GM18870 (cell line): ENCODE results near the gene CRTC1.

Source experiments
- ATAC-seq: cut with Tn5 transposase; IDR thresholded peaks from one replicate; pipeline ENCODE4 v1.9.1; 2021; ENCODE audit warnings: moderate library complexity; ENCODE audit not compliant: unreplicated experiment

CRTC1 gene

DNA sequence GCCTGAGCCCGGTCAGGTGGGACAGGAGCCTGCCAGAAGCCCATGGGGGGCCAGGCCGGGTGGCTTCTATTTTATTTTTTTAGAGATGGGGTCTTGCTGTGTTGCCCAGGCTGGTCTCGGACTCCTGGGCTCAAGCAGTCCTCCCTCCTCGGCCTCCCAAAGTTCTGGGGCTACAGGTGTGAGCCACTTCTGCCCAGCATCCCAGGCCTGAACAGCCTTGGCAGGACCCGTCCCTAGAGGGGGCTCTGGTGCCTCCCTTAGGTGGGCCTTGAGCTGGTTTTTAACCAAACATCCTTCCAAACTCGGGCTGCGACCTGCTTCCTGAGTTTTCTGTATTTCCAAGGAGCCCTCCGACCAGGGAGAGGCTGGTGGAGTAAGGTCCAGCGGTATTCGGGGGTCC is 97.2 kb downstream of the CRTC1 start:
- ATAC-seq = no peak

DNA sequence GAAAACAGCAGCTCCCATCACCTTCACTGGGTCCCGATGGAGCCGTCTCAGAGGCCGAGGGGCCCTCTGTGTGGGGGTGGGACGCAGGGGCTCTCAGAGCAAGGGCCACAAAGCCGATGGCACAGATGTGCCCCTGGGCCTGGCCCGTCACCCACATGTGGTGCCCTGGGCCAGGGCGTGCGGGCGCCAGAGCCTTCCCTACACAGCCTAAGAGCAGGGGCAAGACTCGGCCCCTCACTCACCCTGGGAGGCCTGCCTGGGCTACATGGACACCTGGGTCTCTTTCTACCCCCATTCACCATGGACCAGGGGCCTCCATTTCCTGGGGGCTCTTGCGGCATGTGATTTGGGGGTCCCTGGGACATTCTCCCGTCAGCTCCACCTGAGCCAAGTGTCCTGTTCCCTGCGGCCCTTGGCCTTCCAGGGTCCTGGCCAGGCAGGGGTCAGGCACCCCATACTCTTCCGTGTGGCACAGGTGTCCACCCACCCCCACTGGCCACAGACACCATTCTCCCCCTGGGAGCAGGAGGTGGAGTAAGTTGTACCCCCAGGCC is 97.6 kb downstream of the CRTC1 start:
- no peak for ATAC-seq

DNA sequence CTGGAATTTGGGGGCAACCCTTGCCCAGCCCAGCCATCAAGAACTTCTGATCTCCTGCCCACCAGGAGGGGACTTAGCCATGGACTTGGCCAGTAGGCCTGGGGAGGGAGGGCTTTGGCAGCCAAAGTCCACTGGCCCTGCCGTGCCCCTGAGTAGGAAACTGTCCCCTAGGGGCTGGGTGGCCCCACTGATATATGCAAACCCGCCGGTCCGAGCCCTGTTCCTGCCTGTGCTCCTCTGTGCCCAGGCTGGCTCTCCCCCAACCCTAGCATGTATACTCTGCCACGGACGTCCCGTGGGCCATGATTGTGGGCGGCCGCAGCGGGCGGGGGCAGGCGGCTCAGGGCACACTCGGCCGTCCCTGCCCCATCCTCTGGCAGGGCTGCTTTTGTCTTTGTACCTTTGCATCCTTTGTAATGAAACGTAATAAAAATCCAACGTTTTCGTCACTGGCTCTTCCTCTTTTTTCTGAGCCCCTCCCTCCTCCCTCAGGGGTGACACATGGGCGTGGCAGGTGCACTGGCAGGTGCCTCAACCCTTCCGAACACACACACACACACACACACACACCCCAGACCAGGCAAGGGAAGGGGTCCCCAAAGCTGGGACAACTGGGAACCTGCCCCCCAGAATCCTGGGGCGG is 98.5 kb downstream of the CRTC1 start:
- no peak for ATAC-seq

DNA sequence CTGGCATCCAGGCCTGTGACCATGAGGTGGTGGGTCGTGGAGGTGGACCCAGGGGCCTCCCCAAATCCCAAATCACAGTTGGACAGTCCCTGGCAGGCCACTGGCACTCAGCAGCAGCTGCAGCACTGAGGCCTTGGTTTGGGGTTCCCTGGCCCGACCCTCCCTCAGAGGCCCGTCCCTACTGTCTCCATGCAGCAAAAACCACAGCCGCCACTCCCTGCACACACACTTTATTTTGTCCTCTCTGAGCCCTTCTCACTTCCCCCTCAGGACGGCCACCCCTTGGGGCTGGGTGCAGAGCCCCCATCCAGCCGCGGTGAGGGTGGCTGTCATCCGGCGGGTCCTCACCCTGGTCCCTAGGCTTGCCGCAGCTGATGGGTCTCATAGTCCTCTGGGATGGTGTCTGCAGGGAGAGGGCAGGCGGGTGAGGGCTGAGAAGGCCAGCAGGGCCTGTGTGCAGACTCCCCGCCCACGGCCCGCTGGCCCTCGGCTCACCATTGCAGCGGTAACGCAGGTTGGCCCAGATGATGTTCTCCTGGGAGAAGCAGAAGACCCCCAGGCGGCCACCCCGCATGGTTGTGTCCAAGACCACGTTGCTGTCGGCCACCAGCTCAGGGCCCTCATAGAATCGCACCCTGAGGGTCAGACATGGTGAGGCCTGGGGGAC is 99.2 kb downstream of the CRTC1 start:
- ATAC-seq = no peak

DNA sequence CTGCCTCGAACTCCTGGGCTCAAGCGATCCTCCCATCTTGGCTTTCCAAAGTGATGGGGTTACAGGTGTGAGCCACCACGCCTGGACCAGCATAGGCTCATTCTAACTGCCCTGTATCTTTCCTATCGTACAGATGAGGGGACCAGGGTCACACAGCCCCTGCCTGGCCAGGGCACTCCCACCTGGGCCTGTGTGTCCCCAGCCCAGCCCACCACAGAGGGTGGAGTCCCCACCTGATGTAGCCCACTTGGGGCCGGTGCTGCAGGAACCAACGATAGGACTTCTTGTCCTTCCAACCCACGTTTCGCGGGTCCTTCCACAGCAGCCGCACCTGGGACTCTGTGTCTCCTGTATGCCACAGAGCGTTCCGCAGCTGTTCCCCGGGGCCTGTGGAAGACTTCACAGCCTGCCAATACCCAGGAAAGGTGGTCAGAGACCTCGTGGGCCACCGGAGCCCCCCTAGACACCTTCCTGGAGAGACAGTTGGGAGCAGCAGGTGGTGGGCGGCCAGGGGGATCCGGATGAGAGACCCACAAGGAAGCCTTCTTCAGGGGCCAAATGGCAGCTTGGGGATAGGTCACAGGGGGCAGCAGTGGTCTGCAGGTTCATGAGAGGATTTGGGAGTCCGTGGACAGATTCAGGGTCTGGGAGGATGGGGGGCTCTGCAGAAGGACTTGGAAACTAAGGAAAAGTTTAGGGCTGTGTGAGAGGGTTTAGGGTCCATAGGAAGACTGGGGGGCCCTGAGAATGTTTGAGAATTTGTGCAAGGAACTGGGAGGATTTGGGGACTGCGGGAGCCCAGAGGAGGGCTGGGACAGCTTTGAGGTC is 100.7 kb downstream of the CRTC1 start:
- ATAC-seq = no peak

DNA sequence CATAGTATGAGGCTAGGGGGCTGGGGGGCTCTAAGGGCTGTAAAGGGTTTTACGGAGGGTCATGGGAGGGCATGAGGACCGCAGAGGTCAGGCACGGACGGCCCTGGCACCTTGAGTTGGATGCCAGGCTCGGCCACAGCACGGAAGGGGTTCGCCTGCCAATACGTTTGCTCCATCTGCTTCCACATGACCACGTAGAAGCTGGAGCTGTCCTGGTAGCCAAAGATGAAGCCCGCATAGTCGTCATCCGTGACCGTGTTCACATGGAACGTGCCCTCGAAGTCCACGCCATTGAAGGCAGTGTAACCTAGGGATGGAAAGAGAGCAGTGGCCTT is 101.3 kb downstream of the CRTC1 start:
- ATAC-seq = no peak

DNA sequence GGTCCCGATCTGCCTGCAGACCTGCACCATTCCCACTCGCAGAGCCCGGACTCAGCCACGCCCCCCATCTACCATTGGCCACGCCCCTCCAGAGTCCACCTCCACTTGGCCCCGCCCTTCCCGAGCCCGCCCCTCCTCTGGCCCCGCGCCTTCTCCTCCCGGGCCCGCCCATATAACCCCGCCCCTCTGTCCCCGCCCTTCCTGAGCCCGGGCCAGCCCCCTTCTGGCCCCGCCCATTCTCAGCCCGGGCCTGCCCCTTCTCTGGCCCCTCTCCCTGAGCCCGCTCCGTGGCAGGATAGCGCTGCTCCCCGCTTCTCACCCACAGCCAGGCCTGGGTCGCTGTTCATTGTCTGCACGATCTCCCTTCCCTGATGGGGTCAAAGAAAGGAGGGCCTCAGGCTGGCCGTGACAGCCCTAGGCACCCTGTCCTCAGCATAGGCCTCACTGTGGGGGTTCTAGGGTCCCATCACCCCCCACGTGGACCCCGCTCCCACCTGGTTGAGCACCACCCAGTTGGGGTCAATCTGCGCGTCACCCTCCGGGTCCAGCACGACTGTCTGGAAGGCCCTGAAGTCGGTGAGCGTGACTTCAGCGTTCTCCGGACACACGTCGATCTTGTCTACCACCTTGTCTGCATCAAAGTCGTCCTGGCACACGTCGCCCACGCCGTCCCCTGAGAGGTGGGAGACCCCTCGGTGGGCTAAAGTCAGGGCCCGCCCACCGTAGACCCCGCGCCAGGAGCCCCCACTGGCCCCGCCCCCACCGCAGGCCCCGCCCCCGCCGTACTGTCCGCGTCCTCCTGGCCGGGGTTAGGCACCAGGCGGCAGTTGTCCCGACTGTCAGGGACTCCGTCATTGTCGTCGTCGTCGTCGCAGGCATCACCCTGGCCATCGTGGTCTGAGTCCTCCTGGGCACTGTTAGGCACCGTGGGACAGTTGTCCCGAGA is 102.0 kb downstream of the CRTC1 start:
- no peak for ATAC-seq

DNA sequence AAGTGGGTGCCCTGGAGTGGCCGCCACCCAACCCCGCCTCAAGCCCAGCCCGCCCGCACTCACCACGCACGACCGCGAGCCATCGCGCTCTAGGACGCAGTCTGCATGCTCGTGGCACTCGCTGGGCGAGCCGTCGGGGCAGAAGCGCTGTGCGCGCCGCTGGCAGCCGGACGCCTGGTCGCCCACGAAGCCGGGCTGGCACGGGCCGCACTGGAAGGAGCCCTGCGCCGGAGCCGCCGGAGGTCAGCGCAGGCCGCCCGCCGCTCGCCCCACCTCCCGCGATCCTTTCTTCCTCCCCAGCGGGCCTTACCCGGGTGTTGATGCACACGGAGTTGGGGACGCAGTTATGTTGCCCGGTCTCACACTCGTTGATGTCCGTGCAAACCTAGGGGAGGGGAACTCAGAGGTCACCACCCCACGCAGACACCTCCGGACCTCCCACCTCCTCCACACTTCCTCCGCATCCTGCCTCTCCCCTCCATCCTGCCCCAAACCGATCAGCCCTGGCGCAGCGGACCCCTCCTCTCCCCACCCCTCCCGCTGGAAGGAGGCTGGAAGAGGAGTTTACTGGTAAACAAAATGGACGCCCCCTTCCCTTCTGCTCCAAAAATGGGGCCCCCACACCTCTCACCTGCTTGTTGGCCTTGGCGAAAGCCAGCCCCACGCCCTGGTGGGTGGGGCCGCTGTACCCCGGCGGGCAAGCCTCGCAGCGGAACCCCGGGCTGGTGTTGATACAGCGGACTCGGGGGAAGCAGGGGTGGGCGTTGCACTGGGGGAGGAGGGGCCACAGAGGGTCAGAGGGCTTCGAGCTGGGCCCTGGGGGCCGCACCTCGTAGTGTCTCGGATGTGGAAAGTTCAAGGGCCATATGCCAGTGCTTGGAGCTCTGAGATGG is 105.3 kb downstream of the CRTC1 start:
- no peak for ATAC-seq

DNA sequence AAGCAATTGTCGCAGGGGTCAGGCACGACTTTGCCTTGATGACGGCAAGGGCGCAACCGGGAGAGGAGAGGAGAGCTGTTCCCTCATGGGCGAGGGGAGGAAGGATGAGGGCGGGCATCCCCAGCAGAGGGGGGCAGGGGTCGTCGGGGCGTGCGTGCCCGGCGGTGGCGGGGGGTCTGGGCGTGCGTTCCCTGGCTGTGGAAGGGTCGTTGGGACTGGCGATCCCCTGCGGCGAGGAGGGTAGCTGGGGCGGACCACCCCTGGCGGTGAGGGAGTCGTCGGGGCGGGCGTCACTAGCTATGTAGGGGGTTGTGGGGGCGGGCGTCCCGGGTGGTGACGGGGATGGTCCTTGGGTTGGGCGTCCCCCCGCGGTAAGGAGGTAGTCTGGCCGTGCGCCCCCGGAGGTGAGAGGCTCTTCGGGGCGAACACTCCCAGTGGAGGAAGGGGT is 106.0 kb downstream of the CRTC1 start:
- no peak for ATAC-seq

DNA sequence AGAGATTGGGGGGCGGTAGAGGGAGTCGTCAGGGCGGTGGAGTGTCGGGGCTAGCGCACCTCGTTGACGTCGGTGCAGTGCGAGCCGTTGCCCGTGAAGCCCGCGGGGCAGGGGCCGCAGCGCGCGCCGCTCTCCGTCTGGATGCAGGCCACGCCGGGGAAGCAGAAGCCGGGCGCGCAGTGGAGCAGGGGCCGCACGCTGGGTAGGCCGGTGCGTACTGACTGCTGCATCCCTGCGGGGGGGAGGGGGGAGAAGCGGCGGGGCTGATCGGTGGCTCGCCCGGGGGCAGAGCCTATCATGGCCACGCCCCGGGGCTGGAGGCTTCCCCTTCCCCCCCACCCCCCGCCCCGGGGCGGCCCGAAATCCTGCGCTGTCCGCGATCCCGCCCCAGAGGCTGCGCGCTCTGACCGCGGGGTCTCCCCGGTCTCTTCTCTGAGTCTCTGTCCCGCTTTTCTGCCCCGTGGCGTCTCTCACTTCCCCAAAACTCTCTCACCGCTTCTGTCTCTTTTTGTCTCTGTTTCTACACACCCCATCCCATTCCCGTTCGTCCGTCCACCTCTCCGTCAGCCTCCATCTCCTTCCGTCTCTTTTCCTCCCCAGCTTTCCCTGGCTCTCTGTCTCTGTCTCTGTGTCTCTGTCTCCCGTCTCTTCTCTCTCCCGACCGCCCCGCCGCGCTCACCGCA is 106.5 kb downstream of the CRTC1 start:
- no peak for ATAC-seq

DNA sequence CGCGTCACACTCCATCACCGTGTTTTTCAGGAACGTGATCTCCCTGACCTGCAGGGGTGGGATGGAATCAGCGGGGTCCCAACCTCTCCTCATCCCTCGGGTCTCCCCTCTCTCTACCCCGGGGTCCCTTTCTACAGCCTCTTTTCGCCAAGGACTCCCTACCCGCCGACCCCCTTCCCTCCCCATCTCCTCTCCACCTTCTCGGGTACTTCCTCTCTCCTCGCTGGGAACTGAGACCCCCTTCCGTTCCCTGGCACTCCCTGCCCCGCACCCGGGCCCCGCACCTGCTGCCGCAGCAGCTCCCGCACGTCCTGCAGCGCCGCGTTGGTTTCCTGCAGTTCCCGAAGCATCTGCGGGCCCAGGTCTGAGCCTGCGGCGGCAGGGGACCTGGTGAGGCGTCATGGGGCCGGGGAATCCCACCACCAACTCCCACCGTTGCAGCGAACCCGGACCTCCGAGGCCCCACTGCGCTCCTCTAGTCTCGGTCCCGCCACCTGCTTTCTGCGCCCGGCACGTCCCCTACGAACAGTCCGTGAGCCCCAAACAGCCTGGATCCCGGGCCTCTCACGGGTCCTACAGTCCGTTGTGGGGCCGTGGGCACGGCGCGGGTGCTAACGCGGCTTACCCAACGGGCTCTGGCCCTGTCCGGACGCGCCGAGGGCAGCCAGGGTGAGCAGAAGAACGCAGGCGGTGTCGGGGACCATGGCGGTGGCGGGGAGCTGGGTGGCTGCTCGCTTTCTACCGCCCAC is 107.3 kb downstream of the CRTC1 start, which contains the start of gene COMP:
Gene COMP (minus strand): TSS at position 740 of the 749 bp plus-strand sequence. CDS start 36 bp downstream, at position 704.
- no peak for ATAC-seq

DNA sequence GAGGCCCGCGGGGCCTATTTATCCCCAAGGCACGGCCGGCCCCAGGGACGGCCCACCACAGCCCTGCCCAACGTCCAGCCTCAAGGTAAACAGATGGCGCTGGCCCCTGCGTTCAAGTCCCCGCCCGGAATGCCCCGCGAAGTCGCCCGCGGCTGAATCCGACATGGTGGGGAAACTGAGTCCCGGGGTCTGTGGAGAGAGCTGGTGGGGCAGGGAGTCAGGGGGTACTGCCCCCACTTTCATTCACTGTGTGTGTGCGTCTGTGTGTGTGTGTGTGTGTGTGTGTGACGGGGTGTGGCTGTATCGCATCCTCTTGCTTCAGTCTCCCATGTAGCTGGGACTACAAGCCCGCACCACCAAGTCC is 107.8 kb downstream of the CRTC1 start:
- no peak for ATAC-seq

DNA sequence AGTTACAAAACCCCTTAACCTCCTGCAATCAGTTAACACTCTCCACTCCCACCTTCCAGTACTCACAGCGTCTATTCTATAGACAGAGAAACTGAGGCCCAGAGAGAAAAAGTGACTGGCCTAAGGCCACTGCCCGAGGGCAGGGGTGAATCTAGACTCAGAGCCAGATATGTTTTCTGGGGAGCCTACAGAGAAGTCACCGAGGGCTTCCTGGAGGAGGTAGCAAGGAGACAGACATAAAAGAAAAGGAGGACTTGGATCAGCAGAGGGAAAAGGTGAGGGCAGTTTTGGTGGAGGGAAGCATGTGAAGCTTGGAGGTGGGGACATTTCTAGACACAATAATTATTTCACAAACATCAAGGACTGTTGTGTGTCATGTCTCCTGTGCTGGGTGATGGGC is 109.2 kb downstream of the CRTC1 start:
- ATAC-seq = no peak

DNA sequence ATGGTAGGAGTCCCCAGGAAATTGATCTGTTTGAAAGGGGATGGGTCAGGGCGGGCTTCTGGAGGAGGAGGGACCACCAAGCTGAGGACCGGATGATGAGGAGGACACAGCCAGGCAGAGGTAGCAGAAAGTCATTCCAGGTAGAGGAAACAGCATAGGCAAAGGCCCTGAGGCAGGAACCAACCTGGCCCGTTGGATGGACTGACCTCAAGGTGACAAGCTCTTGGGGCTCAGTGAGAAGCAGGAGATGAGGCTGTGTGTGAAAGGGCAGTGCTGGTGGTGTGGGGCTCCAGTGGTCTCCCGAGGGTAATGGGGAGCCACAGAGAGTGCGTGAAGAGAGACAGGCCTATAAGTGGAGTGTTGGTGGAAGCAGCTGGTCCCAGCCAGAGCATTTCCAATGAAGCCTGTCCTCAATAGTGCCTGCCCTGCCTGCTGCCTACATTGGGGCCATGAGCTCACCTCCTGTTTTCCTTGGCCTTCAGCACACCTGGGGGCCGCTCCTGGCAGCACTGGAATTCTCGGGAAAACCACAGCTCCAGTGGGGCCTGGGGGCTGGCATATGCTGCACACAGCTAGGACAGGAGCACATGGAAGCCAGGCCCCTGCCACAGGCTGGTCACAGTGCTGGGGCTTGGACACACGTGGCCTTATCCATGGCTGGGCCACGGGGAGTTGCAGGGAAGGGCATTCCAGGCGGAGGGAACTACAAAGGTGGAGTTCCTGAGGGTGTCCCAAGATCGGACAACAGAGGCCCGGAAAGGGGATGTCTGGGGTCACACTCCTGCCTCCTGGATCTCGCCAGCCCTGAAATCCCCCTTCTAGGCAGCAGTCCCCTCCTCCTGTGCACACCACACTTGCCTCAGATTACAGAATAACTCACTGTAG is 109.9 kb downstream of the CRTC1 start:
- no peak for ATAC-seq

DNA sequence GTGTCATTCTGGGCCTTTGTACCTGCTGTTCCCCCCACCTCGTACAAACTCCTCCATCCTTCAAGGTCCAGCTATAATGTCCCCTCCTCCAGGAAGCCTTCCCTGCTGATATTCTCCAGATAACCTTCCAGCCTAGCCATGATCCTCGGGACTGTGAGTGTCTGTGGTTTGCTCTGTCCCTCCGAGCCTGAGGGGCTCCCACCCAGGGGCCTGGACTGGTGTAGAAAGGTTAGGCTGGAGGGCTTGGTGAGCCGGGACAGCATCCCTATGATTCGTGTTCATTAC is 110.5 kb downstream of the CRTC1 start:
- ATAC-seq = no peak

DNA sequence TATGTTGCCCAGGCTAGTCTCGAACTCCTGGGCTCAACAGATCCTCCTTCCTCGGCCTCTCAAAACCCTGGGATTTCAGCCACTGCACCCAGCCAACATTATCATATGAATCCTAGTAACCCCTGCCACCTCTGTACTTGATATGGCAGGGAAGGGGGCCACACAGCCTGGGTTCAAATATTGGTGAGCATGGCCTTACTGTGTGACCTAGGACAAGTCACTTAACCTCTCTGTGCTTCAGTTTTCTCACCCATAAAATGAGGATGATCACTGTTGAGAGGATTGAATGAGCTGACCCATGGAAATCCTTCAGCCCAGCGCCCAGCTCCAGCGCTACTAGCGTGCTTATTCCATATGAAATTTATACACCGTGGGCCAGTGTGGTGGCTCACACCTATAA is 111.2 kb downstream of the CRTC1 start:
- ATAC-seq = no peak

DNA sequence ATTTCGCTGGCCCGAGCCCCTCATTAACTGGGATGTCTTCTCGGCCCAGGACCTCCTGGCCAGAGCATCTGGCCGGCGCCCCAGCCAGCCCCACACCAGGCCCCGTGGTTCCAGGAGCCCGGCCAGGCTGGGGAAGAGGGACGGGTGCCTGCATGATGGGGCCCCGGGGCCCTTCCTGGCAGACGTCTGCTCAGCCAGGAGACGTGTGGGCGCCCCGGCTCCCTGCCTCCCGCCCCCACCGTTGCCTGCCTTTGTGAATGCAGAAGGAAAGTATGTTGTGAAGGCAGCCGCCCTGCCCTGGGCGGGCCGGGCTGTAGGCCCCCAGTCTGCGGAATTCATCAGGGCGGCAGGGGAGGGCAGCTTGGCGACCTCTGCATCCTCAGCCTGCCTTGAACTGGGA is 112.1 kb downstream of the CRTC1 start:
- ATAC-seq = no peak

DNA sequence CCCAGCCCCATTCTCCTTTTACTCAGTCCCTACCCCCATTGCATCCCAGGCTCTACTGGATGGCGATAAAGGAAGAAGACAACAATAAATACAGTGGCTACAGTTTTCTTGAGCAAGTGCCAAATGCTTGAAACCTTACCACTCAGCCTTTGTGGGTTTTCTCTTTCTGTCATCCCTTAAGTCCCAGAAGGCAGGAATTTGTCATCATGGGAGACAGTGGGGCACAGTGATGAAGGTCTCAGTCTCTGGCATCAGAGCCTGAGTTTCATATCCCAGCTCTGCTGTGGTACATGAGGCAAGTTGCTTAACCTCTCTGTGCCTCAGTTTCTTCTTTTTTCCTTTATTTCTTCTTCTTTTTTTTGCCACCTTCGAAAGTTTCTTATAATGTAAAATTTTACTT is 112.8 kb downstream of the CRTC1 start:
- ATAC-seq = no peak
